Liver (tissue), 9 donors: ENCODE data around the gene MTRF1. TPM values are rescaled to one million over a fixed set of nuclear protein-coding genes. Genes with fewer than 3 reads are reported as not detected.

Experiments
- DNase-seq: peaks from one replicate; pipeline ENCODE4 v3.0.0-alpha.2; 2017; ENCODE audit warnings: low spot score
- H3K27ac ChIP-seq, 2 donors: one replicate each; pipeline ENCODE4 v1.7.0; 2013; ENCODE audit warnings: inconsistent platforms in 2 of 2, low read length in 2 of 2, control low read depth in 1 of 2, low read depth in 1 of 2, mild to moderate bottlenecking in 1 of 2
- H3K27me3 ChIP-seq, 4 donors: one replicate each; pipeline versions ENCODE4 v1.6.1 to v1.7.0; 2013; ENCODE audit warnings: low read length in 3 of 4, inconsistent platforms in 1 of 4, mild to moderate bottlenecking in 1 of 4, moderate library complexity in 1 of 4; ENCODE audit not compliant: control insufficient read depth in 4 of 4, insufficient read depth in 4 of 4
- H3K36me3 ChIP-seq, 4 donors: one replicate each; pipeline versions ENCODE4 v1.6.1 to v1.7.0; 2013; ENCODE audit warnings: low read length in 3 of 4, mild to moderate bottlenecking in 3 of 4, low read depth in 1 of 4, moderate library complexity in 1 of 4; ENCODE audit not compliant: control insufficient read depth in 4 of 4, insufficient read depth in 3 of 4
- H3K4me1 ChIP-seq, 4 donors: one replicate each; pipeline versions ENCODE4 v1.6.1 to v1.7.0; 2013; ENCODE audit warnings: low read length in 3 of 4, mild to moderate bottlenecking in 3 of 4, moderate library complexity in 1 of 4; ENCODE audit not compliant: control insufficient read depth in 4 of 4, insufficient read depth in 4 of 4
- H3K4me3 ChIP-seq, 3 donors: one replicate each; pipeline versions ENCODE4 v1.6.1 to v1.7.0; 2013; ENCODE audit warnings: low read length in 3 of 3, control low read depth in 1 of 3, low read depth in 1 of 3, mild to moderate bottlenecking in 1 of 3
- H3K9ac ChIP-seq, 2 donors: one replicate each; pipeline ENCODE4 v1.7.0; 2013; ENCODE audit warnings: low read length in 2 of 2, mild to moderate bottlenecking in 2 of 2, moderate library complexity in 2 of 2, control low read depth in 1 of 2, low read depth in 1 of 2
- H3K9me3 ChIP-seq, 4 donors: one replicate each; pipeline versions ENCODE4 v1.6.1 to v1.7.0; 2013; ENCODE audit warnings: low read length in 3 of 4; ENCODE audit not compliant: control insufficient read depth in 4 of 4
- EGR1 ChIP-seq, 2 donors: IDR thresholded peaks; 2 replicates each; pipeline ENCODE4 v1.6.1; 2016 to 2018; ENCODE audit warnings: antibody characterized with exemption in 2 of 2, low read depth in 2 of 2
- FOXA1 ChIP-seq: IDR thresholded peaks from 2 replicates; pipeline ENCODE4 v1.6.1; 2016; ENCODE audit warnings: antibody characterized with exemption
- FOXA2 ChIP-seq: IDR thresholded peaks from 2 replicates; pipeline ENCODE4 v1.6.1; 2016; ENCODE audit warnings: antibody characterized with exemption
- GABPA ChIP-seq, 2 donors: IDR thresholded peaks in 1 of 2; conservative IDR thresholded peaks in 1 of 2; 2 replicates each; pipeline ENCODE4 v1.6.1; 2016; ENCODE audit warnings: antibody characterized with exemption in 2 of 2, mild to moderate bottlenecking in 1 of 2, moderate library complexity in 1 of 2
- HNF4A ChIP-seq, 2 donors: conservative IDR thresholded peaks; 2 replicates each; pipeline ENCODE4 v1.6.1; 2016; ENCODE audit warnings: antibody characterized with exemption in 2 of 2, mild to moderate bottlenecking in 2 of 2
- HNF4G ChIP-seq: IDR thresholded peaks from 2 replicates; pipeline ENCODE4 v1.6.1; 2016; ENCODE audit warnings: antibody characterized with exemption
- JUND ChIP-seq, 2 donors: IDR thresholded peaks; 2 replicates each; pipeline ENCODE4 v1.6.1; 2016; ENCODE audit warnings: antibody characterized with exemption in 2 of 2
- NR2F2 ChIP-seq: IDR thresholded peaks from 2 replicates; pipeline ENCODE4 v1.6.1; 2016; ENCODE audit warnings: antibody characterized with exemption
- SP1 ChIP-seq: IDR thresholded peaks from 2 replicates; pipeline ENCODE4 v1.6.1; 2018; ENCODE audit warnings: antibody characterized with exemption, mild to moderate bottlenecking
- TAF1 ChIP-seq: conservative IDR thresholded peaks from 2 replicates; pipeline ENCODE4 v1.6.1; 2016; ENCODE audit warnings: antibody characterized with exemption, mild to moderate bottlenecking
- YY1 ChIP-seq: IDR thresholded peaks from 2 replicates; pipeline ENCODE4 v1.6.1; 2016; ENCODE audit warnings: antibody characterized with exemption, mild to moderate bottlenecking
- WGBS: extraction: QIAGEN DNeasy Blood & Tissue Kit; methylation state at CpG from one replicate; pipeline ENCODE4 v1.1.7; 2013; 5-methylcytosine and 5-hydroxymethylcytosine counted together
- polyA plus RNA-seq, 2 donors: library from polyadenylated mRNA; stranded (reverse) in 1 of 2; unstranded in 1 of 2; fragments of 200-250 nt in 1 of 2; fragments of >200 nt in 1 of 2; fragmentation: Nextera tagmentation in 1 of 2; extraction: Ambion mirVana in 1 of 2; gene quantifications; one replicate each; pipeline versions ENCODE4 v1.2.1 to v1.2.3, GENCODE V29; 2013 to 2015
- total RNA-seq, 2 donors: library from RNA; depleted of rRNA; stranded (reverse); fragments of >200 nt; gene quantifications; one replicate each; pipeline ENCODE4 v1.2.3, GENCODE V29; 2014
- TF ChIP-seq, protein P1 (sequence below): IDR thresholded peaks from 2 replicates; pipeline ENCODE4 v1.6.1; 2016; ENCODE audit warnings: antibody characterized with exemption
- TF ChIP-seq, protein P2 (sequence below): IDR thresholded peaks from 2 replicates; pipeline ENCODE4 v1.6.1; 2016; ENCODE audit warnings: antibody characterized with exemption
- TF ChIP-seq, protein P3 (sequence below): IDR thresholded peaks from 2 replicates; pipeline ENCODE4 v1.6.1; 2016; ENCODE audit warnings: antibody characterized with exemption
- TF ChIP-seq, protein P4 (sequence below): fragments of 150-350 bp; IDR thresholded peaks from 2 replicates; pipeline ENCODE4 v1.5.1; 2017; ENCODE audit warnings: improper control_type of control experiment, low read depth, low read length; ENCODE audit not compliant: missing input control
- donor health status: healthy.
- donor health status: healthy.
- donor health status: healthy.
- donor health status: healthy.
- donor health status: healthy.

MTRF1 gene
- total and polyA plus RNA-seq, 4 donors: 4.9 to 11.0 (median 9.9) TPM

DNA sequence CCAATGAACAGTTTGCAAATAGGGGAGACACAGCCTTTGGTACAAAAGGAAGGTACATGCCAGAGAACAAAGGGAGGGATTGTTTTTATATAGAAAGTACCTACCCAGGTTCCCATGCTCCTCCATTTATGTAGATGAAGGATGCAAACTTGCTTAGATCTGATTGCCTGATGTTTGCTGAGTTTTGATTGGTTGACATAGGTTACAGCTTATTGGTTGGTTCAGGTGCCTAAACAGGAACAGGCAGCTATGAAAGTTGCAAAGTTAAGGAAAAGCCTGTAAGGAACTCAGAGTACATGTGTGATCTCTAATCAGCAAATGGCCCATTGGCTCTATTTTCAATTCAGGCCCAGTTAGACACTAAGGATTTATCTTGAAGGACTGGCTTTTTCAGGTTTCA, 41.2 kb upstream of the MTRF1 start:
- Histone ChIP-seq H3K9ac (no peak overlapping the region), H3K4me1 (no peaks in the 10 kb centered on the region), H3K36me3 (no peaks in the 10 kb centered on the region), H3K4me3 (no peak overlapping the region), H3K27ac (no peak overlapping the region), H3K9me3 (no peaks in the 10 kb centered on the region), H3K27me3 (no peaks in the 10 kb centered on the region)
- TF ChIP-seq FOXA2 (no peak), GABPA (IDR thresholded peaks at IDR 0.05 in 1 of 2, conservative IDR thresholded peaks at IDR 0.05 in 1 of 2) (no peak), HNF4A (conservative IDR thresholded peaks at IDR 0.05) (no peak), TAF1 (no peak), HNF4G (no peak), FOXA1 (no peak), YY1 (no peak), JUND (IDR thresholded peaks at IDR 0.05) (no peak), EGR1 (IDR thresholded peaks at IDR 0.05; ENCODE audit: low read depth in 2 of 2) (no peak), NR2F2 (no peak), SP1 (no peak)
- TF ChIP-seq, protein P1, sequence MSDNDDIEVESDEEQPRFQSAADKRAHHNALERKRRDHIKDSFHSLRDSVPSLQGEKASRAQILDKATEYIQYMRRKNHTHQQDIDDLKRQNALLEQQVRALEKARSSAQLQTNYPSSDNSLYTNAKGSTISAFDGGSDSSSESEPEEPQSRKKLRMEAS: no peak
- TF ChIP-seq, protein P2, sequence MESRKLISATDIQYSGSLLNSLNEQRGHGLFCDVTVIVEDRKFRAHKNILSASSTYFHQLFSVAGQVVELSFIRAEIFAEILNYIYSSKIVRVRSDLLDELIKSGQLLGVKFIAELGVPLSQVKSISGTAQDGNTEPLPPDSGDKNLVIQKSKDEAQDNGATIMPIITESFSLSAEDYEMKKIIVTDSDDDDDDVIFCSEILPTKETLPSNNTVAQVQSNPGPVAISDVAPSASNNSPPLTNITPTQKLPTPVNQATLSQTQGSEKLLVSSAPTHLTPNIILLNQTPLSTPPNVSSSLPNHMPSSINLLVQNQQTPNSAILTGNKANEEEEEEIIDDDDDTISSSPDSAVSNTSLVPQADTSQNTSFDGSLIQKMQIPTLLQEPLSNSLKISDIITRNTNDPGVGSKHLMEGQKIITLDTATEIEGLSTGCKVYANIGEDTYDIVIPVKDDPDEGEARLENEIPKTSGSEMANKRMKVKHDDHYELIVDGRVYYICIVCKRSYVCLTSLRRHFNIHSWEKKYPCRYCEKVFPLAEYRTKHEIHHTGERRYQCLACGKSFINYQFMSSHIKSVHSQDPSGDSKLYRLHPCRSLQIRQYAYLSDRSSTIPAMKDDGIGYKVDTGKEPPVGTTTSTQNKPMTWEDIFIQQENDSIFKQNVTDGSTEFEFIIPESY: no peak
- TF ChIP-seq, protein P3, sequence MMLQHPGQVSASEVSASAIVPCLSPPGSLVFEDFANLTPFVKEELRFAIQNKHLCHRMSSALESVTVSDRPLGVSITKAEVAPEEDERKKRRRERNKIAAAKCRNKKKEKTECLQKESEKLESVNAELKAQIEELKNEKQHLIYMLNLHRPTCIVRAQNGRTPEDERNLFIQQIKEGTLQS: no peak
- TF ChIP-seq, protein P4, sequence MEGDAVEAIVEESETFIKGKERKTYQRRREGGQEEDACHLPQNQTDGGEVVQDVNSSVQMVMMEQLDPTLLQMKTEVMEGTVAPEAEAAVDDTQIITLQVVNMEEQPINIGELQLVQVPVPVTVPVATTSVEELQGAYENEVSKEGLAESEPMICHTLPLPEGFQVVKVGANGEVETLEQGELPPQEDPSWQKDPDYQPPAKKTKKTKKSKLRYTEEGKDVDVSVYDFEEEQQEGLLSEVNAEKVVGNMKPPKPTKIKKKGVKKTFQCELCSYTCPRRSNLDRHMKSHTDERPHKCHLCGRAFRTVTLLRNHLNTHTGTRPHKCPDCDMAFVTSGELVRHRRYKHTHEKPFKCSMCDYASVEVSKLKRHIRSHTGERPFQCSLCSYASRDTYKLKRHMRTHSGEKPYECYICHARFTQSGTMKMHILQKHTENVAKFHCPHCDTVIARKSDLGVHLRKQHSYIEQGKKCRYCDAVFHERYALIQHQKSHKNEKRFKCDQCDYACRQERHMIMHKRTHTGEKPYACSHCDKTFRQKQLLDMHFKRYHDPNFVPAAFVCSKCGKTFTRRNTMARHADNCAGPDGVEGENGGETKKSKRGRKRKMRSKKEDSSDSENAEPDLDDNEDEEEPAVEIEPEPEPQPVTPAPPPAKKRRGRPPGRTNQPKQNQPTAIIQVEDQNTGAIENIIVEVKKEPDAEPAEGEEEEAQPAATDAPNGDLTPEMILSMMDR: no peak
- DNase-seq: no peak

DNA sequence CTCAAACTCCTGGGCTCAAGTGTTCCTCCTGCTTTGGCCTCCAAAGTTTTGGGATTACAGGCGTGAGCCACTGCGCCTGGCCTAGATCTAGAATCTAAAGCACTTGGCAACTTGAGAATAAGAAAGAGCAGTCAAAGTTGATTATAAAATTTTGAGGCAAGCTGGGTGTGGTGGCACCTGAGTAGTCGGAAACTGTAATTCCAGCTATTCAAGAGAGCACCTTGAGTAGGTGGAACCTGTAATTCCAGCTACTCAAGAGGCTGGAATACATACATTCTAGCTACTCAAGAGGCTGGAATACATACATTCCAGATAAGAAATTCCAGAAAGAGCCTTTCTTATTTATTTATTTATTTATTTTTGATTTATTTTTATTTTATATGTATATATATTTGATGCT, 39.4 kb upstream of the MTRF1 start:
- Histone ChIP-seq H3K9me3 (no peaks in the 10 kb centered on the region), H3K4me3 (no peak overlapping the region), H3K36me3 (no peaks in the 10 kb centered on the region), H3K27ac (no peak overlapping the region), H3K9ac (no peak overlapping the region), H3K4me1 (no peaks in the 10 kb centered on the region), H3K27me3 (no peaks in the 10 kb centered on the region)
- no peak for DNase-seq
- WGBS: 98% methylated on average over 3 of the region's 3 CpGs
- no peak for TF ChIP-seq HNF4A (conservative IDR thresholded peaks at IDR 0.05)
- TF ChIP-seq, protein P3: no peak
- TF ChIP-seq, protein P4: no peak
